ENCODE results near the gene KHDRBS2.

Gene KHDRBS2

DNA sequence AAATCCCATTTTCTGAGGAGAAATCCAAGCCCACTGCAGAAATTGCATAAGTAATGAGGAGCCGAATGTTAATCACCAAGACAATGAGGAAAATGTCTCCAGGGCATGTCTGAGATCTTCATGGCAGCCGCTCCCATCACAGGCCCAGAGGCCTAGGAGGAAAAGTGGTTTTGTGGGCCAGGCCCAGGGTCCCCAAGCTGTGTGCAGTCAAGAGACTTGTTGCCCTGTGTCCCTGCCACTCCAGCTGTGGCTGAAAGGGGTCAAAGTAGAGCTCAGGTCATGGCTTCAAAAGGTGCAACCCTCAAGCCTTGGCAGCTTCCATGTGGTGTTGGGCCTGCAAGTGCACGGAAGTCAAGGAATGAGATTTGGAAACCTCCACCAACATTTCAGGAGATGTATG, 276.6 kb downstream of the KHDRBS2 start:
- no peak for DNase-seq

DNA sequence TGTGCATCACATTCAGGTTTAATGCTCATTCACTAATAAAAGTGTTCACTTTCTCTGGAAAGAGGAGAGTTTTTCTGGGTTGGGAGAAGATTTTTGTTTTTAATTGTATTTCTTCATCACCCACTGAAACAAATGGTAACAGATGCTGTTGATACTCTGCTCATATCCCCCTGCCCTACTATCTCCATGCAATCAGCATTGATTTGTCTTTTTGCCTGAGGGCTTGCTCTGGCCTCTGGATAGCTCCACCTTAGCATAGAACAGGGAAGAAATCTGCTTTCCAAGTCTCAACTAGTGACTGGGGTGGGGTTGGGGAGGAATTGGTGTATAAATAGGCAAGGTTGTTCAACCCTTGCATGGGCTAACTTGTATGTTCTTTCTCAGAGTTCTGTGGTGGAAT, 296.4 kb downstream of the KHDRBS2 start:
- DNase-seq, result no peak

DNA sequence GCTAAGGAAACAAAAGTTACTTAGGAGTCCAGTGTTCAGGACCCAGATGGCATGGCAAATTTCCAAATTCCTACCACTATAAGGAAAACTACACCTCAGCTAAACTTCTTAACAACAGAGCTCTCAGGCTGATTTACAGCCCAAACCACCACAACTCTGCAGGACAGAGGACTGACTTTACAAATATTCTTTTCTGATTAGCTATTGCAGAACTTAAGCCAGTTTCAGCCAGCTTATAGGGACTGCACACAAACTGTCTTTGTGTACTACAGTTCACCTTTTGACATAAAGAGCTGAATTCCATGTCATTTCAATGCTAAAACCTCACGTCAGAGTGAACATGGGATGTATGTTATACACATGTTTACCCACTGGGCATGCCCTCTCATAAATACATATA, 305.4 kb downstream of the KHDRBS2 start:
- DNase-seq, result no peak

DNA sequence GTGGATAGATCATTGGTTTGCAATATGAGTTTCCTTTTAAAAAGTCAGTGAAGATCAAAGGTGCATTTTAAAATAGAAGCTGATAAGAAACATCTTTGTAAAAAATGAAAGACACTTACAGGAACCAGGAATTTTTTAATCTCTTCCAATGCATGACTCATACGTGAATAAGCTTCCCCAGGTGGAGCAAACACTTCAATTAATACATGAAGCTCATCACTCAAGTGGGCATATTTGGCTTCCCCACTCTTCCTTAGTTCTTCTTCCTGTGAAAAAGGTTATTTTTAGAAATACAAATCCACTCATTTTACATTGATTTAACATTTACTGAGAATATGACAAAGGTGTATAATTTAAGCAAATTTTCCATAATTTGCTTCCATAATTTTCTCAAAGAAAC, 308.1 kb downstream of the KHDRBS2 start:
- DNase-seq, result no peak

DNA sequence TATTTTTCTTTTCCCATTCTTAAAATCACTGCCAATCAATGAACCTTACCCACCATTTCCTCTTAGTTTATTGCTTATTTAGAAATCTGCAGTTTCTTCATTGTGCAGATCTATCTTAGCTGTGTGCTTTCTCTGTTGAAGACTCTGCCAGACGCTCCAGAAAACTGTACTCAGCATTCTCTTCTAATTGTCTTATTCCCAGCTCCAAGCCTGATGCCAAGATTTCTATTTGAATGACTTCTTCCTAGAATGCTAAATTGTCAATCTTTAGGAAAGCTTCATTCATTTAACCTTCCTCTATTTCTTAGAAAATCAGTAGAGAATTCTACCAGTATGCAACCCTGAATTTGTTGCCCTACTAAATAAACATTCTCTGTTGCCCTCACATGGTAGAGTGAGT, 308.9 kb downstream of the KHDRBS2 start:
- no peak for DNase-seq

DNA sequence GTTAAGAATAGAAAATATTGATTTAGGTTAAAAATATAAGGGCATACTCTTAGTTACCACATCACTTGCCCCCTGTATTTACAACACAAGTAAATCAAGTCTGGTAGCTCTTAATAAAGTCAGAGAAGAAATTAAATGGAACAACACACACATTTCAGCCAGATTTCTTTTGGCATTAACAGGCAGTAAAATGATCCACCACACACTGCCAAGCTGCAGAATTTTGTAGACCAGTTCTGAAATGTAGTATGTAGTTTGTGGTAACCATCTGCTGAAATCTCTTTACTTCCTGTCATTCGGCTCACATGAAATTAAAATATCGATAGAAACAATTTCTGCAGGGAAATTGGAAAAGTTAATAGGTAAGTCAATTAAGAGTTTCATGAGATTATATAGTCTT, 326.8 kb downstream of the KHDRBS2 start:
- no peak for DNase-seq

DNA sequence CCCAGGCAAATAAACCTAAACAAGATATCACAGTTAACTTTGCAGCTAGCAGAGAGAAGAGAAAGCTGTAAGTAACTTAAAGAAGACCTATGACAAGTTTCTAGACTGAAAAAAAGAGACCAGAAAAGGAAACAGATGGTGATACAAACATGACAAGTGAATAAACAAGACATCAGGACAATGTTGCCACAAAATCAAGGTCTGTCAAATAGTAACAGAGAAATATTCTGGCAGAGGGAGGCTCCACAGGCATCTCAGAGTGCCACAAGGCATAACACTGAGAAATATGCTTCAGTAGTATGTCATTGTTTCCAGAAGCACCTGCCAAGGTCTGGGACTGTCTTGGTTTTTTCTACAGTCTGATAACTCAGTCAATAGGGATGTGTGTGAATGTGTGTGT, 332.2 kb downstream of the KHDRBS2 start:
- DNase-seq, result no peak

DNA sequence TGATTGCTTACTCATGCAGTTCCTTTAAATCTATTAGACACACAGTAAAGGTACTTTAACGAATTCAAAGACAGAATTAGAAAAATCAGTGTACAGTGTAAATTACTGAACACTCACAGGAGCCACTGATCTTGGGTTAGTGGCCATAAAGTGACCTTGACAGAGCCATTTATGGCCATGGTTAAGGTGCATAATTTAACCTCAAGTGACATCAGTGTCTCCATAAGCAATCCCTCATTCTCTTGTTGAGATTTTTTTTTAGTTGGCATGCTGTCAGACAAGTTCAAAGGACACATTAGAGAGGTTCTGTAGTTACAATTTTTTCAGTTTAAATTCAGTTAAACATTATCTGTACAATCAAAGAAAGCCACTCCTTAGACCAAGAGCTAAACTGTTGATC, 334.4 kb downstream of the KHDRBS2 start:
- no peak for DNase-seq

DNA sequence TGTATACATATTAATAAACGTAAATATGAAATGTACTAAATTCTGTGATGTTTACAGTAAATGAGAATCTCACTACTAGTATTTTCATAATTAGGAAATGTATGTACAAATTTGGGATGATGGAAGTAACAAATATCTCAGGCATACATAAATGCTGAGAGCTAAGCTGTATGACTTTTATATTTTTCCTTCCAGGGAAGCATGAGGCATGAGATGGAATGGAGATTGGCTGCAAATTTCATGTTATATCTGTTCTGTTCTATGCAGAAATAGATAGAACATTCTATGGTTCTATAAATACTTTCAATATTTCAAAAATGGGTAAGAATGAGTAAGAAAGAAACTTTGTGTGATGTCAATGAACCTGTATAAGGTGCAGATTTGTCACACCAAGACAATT, 335.2 kb downstream of the KHDRBS2 start:
- DNase-seq, result no peak

DNA sequence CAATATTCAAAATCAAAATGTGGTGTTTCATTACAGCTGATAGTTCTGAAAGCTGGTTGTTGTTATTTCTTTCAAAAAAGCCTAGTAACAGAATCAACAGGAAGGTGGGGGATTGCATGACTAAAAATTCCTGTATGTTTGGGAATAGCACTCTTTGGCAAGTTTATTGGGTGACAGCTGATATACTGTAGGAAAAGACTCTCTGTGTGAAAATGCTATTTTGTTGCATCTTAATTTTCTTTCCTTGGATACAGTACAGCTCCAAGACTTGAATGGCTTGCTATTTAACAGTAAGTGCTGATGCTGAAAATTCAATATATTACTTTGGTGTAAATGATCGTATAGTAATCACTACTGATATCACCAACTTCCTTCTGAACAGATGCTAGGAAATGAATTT, 336.1 kb downstream of the KHDRBS2 start:
- DNase-seq, result no peak

DNA sequence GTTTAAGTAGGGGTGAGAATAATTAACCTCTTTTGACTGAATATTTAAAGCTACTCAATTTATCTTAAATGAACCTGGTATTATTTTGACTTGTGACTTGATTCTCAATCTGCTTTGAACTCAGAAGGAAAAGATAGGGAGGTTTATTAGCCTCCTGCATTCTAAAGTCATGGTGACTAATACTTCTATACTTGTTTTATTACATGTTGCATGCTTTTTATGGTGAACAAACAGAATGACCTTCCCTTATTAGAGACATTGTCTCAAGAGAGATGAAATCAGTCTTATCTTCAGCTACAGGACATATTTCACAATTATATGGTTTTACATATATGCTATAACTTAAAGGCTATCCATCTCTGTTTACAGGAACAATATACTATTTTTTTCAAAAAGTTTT, 336.9 kb downstream of the KHDRBS2 start:
- DNase-seq, result no peak

DNA sequence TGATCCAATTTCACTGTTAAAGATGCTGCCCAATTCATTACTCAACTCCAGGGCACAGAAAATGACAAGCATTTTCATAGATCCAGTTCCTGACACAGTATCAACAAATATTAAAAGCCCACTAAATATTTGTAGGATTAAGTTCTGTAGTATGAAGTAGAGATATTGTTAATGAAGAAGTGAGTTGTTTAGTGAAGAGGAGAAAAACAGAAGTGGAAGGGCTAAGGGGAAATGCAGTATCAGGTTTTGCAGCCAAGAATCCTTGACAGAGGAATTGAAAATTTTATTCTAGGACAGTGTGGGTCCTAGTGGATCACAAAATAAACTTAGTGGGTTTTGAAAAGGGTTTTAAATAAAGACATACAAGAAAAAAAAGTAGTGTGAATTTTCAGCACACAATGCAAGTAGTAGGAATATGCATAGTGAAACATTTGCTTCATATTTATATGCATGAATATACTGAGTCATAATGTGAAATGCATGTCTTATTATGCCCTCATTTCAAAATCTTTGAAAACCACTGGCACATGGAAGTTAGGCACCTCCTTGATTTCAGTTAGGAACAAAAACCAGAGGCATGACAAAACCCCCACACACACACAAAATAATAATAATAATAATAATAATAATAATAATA, 338.6 kb downstream of the KHDRBS2 start:
- DNase-seq, result no peak

DNA sequence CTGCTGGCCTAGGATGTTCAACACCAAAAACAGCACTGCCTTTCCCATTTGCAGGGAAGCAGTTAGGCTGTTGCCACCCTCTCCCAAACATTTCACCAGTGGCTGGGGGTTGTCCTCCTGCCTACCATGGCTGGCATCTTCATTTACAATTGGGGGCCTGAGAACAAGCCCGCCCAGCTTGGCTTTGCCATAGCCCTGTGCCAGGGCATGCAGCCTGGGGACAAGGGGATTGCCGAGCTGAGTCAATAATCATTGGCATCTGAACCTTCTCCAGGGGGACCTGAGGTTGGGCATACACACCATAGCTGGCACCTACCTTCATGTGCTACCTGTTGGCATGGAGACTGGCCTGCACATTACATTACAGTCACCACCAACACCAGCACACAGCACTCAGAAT, 345.1 kb downstream of the KHDRBS2 start:
- no peak for DNase-seq

DNA sequence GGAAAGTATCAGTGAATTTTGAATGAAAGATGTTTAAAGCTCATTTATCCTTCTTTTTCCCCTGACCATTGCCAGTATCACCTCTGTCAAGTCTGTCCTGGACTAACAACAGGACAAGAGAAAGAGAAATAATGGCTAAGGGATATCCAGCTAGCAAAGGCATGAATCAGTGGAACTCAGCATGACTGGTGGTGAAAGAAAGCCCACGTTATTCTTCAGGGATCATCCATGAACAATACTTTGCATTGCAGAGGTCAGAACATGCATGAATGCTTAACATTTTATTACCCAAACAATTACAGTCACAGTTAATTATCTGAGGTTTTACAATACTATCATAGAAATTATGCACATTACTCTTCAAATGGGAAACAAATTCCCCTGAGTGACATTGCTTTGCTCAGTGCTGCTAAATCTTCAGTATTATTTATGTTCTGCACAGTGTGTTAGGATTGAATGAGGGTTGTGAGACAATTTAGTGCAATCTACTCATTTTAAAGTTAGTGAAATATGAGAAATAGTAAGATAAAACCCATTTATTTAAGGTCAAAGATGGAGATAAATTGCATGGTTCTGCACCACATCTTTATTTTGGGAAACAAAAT, 350.7 kb downstream of the KHDRBS2 start:
- no peak for DNase-seq

DNA sequence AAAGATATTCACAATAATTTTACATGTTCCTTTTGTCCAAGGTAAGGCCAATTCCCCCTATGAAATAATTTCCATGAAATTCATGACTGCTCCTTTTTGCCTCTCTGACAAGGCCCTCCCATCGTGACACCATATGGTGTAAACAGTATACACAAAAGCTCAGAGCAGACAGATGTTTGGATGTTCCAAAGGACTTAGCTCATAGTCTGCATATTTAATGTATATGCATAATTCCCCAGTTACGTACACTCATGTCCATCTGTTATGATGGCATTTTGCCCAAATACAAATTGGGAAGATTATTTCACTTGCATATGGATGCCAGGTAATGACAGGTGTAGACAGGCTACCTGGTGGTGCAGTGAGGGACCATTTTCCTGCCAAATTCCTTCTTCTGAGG, 376.5 kb downstream of the KHDRBS2 start:
- no peak for DNase-seq

DNA sequence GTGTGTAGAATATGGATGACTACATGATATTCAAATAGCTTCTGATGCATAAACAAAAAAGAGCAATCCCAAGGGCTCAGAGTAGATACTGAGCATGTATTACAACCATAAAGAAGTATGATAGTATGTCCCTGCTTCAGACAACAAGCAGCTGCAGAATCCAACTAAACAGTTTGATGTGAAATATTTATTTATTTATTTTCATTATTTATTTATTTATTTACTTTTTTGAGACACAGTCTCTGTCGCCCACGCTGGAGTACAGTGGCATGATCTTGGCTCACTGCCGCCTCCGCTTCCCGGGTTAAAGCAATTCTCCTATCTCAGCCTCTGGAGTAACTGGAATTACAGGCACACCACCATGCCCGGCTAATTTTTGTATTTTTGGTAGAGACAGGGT, 384.3 kb downstream of the KHDRBS2 start:
- no peak for DNase-seq

DNA sequence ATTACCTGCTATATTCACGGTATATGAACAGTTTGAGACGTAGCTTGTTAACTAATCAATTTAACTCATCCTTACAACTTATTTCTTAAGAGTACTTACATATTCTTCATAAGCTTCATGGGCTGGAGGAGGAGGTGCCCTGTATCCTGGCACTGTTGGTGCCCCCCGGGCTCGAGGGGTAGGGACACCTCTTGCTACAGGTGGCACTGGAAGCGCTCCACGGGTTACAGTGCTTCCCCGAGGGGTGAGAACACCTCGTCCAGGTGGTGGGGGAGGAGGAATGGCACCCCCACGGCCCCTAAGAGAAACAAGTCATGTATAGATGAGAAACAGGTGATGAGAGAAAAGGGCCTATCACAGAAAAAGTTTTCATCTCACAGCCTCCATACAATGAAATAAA, 391.5 kb downstream of the KHDRBS2 start:
- DNase-seq, result no peak

DNA sequence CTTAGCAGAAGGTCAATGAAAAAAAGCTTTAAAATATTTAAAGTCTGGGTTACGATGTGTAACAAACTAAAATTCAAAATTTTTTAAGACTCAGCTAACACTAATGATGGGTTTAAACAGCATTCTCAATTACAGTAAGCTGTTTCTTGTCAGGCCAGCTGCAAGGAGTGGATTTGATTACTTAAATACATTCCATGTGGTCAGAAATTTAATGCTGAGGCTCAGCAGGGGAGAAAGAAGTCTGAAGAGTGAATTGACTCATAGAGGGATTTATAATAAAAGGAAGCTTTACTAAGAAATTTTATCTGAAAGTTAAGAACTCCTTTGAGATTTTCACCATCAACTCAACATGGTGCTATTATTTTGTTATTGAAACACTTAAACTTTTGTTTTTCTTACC, 398.6 kb downstream of the KHDRBS2 start:
- no peak for DNase-seq

DNA sequence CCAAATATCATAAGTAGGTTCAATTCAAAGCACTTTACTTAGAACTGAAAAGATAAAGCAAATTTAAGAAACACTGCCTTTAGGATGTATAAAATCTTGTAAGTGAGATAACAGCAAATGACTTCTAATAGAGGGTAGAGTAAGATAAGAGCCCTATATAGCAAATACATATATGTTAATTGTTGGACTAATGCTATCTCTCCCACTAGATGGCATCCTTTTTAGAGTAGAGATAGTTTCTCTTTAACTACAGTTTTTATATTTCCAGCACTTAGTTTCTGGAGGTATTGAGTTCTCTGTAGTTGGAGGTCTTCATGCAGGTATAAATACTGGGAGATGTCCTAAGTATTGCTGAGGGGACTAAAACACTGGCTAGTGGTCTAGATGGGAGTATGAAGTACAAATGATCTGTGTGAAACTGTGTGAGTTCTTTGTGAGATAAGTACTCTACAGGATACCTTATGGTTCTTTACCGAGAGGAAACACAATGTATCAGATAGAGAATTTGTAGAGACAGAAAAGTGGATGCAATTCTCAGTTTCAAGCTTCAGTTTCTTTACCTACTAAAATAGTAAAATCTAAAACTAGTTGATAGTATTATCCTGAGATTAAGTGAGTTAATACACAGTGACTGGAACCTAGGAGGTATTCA, 399.3 kb downstream of the KHDRBS2 start:
- peak in 1 of 2 experiments; percentile 26 for DNase-seq

DNA sequence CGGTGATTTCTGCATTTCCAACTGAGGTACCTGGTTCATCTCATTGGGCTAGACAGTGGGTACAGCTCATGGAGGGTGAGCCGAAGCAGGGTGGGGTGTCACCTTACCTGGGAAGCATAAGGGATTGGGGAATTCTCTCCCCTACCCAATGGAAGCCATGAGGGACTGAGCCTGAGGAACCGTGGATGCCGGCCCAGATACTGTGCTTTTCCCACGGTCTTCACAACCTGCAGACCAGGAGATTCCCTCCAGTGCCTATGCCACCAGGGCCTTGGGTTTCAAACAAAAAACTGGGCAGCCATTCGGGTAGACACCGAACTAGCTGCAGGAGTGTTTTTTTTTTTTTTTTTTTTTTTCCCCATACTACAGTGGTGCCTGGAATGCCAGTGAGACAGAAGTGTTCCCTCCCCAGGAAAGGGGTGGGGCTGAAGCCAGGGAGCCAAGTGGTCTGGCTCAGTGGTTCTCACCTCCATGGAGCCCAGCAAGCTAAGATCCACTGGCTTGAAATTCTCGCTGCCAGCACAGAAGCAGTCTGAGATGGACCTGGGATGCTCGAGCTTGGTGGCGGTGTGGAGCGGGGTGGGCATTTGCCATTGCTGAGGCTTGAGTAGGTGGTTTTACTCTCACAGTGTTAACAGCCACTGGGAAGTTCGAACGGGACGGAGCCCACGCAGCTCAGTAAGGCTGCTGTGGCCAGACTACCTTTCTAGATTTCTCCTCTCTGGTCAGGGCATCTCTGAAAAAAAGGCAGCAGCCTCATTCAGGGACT, 416.2 kb downstream of the KHDRBS2 start:
- no peak for DNase-seq

DNA sequence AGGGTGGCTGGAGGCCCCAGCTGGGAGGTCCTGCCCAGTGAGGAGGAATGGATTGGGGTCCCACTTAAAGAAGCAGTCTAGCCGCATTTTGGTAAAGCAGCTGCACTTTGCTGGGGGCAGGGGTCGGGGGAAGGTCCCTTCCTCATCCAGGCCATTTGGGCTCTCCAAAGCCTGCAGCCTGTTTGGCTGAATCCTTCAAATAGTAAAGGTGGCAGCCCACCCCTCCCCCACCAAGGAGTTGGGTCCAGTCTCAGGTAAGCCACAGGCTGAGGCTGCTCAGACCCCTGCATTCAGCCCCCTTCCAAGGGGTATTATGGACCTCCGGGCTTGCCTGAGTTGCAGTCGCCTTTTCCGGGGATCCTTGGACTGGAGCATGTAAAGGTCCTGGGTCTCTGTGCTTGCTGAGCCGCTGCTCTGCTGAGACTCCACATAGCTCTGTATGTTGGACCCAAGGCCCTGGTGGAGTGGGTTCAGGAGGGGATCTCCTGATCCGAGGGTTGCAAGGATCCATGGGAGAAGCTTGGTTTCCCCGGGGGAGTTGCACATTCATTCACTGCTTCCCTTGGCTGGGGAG, 417.4 kb downstream of the KHDRBS2 start:
- DNase-seq, result no peak

DNA sequence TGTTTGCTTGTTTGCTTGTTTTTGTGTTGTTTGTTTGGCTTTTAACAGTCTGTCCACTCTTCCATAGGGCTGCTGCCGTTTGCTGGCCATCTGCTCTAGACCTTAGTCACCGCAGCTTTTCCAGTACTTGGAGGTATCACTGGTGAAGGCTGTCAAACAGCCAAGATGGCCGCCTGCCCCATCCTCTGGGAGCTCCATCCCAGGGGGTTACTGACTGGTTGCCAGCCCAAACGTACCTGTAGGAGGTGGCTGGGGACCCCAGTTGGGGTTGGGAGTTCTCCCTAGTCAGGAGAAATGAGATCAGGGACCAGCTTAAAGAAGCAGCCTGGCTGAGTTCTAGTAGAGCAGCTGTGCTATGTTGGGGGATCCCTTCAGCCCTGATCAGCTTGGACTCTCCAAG, 418.4 kb downstream of the KHDRBS2 start:
- DNase-seq, result no peak

DNA sequence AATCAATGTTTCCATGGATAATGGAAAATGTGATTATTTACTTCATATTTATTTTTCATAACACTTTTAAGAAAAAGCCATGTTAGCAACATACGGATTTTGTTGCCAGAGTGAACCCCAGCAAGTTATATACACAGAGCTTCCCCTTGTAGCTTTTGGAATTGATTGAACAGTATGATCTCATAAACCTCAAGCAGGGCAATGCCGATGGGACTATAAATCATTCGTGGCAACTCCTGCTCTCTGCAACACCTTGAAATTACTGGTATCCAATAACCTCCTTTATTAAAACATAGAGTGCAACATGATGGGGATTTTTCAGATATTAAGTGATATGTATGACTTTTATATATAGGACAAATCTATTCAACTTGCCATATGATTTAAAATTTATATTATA, 428.5 kb downstream of the KHDRBS2 start:
- no peak for DNase-seq

DNA sequence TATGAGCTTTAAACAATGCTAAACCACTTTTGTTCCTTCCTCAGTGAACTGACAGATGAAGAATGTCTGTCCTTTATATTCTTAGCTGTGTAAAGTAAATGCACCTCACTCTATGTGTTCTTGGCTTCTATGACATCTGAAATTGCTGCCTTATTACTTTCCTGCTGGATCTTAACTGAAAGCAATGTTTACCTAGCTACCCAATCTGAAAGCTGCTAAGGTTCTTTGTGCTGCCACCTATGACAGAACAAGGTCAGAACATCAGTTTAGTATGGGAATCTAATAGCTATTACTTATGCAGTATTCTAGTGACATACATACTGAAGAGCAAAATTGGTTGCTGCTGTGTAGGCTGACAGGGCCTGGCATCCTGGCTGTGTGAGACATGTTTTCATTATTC, 444.1 kb downstream of the KHDRBS2 start:
- DNase-seq, result no peak

Measured in SW 1271 (cell line).